ENCODE results near the gene SLC30A4.
"Not testable (repeated sequence)": the region's sequence is repeated elsewhere in the genome, so short reads cannot be mapped to it uniquely, and the experiment has no call there.

SLC30A4 gene

DNA sequence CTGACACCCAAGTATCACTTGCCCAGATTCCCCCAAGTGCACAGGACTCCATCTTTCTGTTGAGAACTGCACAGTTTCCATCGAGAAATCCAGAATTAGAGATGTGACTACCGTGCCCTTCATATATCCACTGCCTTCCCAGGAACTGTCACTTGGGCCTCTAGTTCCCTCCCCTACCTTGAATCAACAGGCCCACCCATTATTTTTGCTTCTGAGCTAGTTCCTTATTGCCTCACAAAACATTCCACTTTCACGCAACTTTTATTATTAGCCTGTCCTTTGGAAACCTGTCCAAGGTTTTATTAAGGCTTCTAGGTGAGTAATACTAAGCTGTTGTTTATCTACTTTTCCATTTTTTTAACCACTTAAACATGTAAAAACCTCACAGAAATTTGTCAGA lies 17.1 kb upstream of the SLC30A4 start:
- DNase-seq (ENCODE audit: insufficient read length) = no peak
- no peak for FAIRE-seq
- TF ChIP-seq POLR2AphosphoS5 (IDR thresholded peaks at IDR 0.05; ENCODE audit: low read depth, low read length) (no peak), POLR2A (IDR thresholded peaks at IDR 0.05; ENCODE audit: low read depth, low read length) (no peak), TAF1 (IDR thresholded peaks at IDR 0.05; ENCODE audit: borderline replicate concordance, low read depth, low read length) (no peak)

DNA sequence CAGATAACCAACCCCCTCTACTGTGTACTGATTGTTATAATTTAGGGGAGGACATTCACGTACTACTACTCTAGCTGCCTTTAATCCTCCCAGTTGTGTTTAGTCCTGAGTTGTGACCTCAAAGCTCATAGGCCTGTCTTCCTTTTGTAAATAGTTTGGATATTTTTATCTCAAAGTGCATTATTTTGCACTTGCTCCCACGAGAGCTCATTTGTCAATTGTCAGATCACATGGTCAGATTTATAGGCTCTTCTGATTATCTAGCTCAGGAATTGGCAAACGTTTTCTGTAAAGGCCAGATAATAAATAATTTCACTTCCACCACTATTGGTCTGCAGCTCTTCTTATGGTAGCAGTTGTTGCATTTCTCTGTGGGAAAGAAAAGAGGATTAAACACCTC lies 14.4 kb upstream of the SLC30A4 start:
- TF ChIP-seq TAF1 (IDR thresholded peaks at IDR 0.05; ENCODE audit: borderline replicate concordance, low read depth, low read length) (no peak), POLR2A (IDR thresholded peaks at IDR 0.05; ENCODE audit: low read depth, low read length) (no peak), POLR2AphosphoS5 (IDR thresholded peaks at IDR 0.05; ENCODE audit: low read depth, low read length) (no peak)
- no peak for DNase-seq (ENCODE audit: insufficient read length)
- no peak for FAIRE-seq

DNA sequence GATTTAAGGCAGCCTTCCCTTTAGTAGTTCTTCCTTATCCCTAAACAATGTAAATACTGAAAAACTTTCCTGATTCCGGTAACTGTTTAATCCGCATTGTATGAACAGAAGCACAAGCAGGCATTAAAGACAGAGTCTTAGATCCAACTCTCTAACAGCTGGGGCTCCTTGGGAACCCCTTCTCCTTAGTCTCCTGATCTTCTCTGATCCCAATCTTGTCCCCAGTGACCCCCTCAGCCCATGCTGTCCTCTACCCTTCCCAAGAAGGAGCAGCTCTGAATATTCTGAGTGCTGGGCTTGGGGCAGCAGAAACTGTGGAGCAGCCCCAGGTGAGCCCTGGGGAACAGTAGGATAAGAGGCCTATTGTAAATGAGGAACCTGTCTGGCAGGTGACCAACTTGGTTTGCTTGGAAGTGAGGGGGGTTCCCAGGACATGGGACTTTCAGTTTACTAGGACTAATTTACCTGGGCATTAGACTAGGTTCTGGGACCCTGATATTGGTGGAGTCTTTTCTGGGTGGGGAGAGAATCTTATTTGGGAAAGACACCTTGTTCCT lies 13.0 kb upstream of the SLC30A4 start:
- no peak for FAIRE-seq
- no peak for DNase-seq (ENCODE audit: insufficient read length)
- TF ChIP-seq TAF1 (IDR thresholded peaks at IDR 0.05; ENCODE audit: borderline replicate concordance, low read depth, low read length) (no peak), POLR2A (IDR thresholded peaks at IDR 0.05; ENCODE audit: low read depth, low read length) (no peak), POLR2AphosphoS5 (IDR thresholded peaks at IDR 0.05; ENCODE audit: low read depth, low read length) (no peak)

DNA sequence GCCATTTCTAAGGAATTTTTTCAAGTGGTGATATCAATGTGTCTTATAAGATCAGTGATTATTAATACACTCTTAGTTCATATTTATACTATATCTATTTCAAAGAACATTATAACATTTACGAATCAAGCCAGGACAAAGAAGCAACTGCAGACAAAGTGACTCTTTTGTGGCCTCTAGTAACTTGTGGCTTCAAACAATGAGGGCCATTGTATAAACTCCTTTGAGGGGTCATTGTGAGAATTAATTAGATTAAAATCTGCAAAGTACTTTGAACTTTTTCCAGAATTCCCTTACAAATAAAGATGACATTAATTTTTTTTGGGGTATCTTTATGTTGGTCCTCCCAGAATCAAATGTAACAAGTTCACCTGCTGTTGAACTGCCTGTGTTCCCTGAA lies 12.3 kb upstream of the SLC30A4 start:
- FAIRE-seq (no peak), DNase-seq (ENCODE audit: insufficient read length) (no peak)
- no peak for TF ChIP-seq POLR2AphosphoS5 (IDR thresholded peaks at IDR 0.05; ENCODE audit: low read depth, low read length)
- TF ChIP-seq TAF1 (IDR thresholded peaks at IDR 0.05; ENCODE audit: borderline replicate concordance, low read depth, low read length) = no peak
- no peak for TF ChIP-seq POLR2A (IDR thresholded peaks at IDR 0.05; ENCODE audit: low read depth, low read length)

DNA sequence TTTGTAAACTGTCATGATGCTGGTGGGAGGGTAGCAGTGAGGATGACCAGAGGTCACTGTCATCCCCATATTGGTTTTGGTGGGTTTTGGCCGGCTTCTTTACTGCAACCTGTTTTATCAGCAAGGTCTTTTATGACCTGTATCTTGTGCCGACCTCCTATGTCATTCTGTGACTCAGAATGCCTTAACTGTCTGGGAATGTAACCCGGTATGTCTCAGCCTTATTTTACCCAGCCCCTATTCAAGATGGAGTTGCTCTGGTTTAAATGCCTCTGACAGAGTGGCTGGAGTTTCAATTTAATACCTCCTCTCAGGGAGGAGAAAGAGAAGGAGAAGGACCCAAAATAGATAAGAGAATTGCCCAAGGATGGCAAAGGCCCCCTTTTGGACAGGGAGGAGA lies 10.3 kb upstream of the SLC30A4 start:
- FAIRE-seq; DNase-seq (ENCODE audit: insufficient read length): not testable (repeated sequence)

DNA sequence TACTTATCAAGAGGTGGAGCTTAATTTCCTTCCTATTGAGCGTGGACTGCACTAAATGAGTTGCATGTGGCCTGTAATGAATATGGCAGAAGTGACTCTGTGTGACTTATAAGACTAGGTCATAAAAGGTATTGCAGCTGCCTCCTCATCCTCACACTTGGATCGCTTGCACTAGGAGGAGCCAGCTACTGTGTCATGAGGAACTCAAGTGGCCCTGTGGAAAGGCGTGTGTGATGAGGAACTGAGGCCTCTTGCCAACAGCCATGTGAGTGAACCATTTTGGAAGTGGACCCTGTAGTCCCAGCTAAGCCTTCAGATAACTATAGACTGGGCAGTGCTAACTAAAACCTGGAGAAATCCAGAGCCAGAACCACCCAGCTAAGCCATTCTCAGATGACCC lies 7.1 kb upstream of the SLC30A4 start:
- no peak for FAIRE-seq
- no peak for TF ChIP-seq POLR2AphosphoS5 (IDR thresholded peaks at IDR 0.05; ENCODE audit: low read depth, low read length)
- no peak for DNase-seq (ENCODE audit: insufficient read length)

DNA sequence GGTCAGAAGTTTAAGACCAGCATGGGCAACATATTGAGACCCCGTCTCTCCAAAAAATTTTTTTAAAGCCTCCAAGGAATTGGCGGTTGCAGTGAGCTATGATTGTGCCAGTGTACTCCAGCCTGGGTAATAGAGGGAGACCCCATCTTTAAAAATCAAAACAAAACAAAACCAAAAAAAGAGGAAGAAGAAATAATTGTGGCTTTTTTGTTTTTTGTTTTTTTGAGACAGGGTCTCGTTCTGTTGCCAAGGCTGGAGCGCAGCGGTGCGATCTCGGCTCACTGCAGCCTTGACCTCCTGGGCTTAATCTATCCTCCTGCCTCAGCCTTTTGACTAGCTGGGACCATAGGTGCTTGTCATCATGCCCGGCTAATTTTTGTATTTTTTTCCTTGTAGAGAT lies 4.5 kb upstream of the SLC30A4 start:
- no peak for TF ChIP-seq POLR2A (IDR thresholded peaks at IDR 0.05; ENCODE audit: low read depth, low read length)
- no peak for TF ChIP-seq TAF1 (IDR thresholded peaks at IDR 0.05; ENCODE audit: borderline replicate concordance, low read depth, low read length)
- TF ChIP-seq POLR2AphosphoS5 (IDR thresholded peaks at IDR 0.05; ENCODE audit: low read depth, low read length) = no peak
- FAIRE-seq = no peak
- DNase-seq (ENCODE audit: insufficient read length) = no peak

DNA sequence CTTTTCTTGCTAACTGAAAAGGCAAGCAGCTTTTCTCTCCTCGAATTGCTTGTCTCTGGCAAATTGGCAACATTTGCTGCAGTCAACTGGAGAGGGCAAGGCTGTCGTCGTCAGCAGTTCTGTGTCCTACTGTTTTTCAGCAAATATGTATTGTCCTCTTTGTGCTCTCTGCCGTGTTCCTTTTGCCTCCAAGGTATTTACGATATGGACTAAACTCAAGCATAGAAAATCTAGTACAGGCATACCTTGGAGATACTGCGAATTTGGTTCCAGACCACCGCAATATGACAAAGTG lies 558 bp upstream of the SLC30A4 start:
- DNase-seq (ENCODE audit: insufficient read length) = no peak
- TF ChIP-seq TAF1 (IDR thresholded peaks at IDR 0.05; ENCODE audit: borderline replicate concordance, low read depth, low read length) (no peak), POLR2A (IDR thresholded peaks at IDR 0.05; ENCODE audit: low read depth, low read length) (no peak), POLR2AphosphoS5 (IDR thresholded peaks at IDR 0.05; ENCODE audit: low read depth, low read length) (no peak)
- FAIRE-seq = peak; percentile 5

DNA sequence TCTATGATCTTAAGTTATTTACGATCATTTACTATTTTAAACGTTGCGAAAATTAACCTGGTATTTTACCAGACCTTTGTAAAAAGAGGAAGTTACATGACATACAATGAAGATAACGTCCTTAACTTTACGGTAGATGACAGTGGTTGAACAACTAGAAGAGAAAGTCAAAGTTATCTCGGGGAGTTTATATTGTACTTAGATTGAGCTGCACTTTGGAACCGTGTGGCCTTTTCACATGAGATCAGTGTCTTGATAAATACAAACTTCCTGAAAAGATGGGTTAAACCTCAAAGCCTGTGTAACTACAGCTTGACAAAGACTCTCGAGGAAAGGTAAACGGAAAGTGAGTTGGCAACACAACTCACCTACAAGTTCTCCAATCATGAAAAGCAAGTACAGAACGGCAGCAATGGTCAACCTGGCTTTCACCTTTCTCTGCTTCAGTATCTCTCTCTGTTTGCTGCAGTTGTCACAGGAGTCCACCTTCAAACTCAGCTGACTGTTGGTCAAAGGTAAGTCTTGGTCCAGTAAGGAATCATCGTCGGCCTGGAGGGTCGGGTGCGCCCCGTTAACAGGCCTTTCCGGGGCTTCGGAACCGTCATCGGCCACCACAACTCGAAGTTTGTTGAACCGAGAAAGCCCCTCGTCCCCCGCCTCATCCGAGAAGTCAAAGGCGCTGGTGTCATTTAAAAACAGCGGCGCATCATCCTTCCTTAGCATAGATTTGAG lies 793 bp downstream of the SLC30A4 start:
- FAIRE-seq (peak; percentile 48), DNase-seq (ENCODE audit: insufficient read length) (no peak)
- TF ChIP-seq POLR2AphosphoS5 (IDR thresholded peaks at IDR 0.05; ENCODE audit: low read depth, low read length) = no peak

DNA sequence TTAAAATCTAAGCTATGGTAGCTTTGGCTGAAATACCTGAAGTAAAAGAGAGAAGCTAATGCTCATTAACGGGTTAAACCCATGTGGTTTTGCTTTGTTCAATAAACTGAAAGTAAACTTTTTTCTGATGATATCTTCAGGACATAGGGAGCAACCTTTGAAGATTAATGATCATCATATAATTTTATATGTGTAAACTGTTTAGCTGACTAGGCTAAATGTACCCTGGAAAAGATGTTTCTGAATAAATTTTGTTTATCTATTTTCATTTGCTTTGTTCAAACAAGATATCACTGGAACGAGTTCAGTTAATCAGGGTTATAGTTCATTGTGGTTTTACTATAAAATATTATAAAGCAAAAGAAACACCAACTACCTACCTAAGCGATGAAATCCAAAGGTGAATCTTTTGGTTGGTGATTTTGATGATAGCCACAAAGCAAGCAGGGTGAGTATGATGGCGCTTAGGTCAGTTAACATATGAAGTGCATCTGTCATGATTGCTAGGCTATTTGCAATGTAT lies 11.7 kb downstream of the SLC30A4 start:
- no peak for TF ChIP-seq POLR2A (IDR thresholded peaks at IDR 0.05; ENCODE audit: low read depth, low read length)
- TF ChIP-seq POLR2AphosphoS5 (IDR thresholded peaks at IDR 0.05; ENCODE audit: low read depth, low read length) = no peak
- FAIRE-seq (no peak), DNase-seq (ENCODE audit: insufficient read length) (no peak)

DNA sequence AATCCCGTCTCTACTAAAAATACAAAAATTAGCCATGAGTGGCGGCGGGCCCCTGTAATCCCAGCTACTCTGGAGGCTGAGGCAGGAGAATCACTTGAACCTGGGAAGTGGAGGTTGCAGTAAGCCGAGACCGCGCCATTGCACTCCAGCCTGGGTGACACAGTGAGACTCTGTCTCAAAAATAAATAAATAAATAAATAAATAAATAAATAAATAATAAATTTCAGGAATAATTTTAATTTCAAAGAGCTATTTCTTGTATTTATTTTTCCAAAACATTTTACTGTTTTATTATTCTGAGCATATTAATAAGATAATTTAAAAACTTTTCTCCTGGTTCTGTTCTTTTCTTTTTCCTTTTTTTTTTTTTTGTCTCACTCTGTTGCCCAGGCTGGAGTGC lies 15.4 kb downstream of the SLC30A4 start:
- DNase-seq (ENCODE audit: insufficient read length); FAIRE-seq: not testable (repeated sequence)

DNA sequence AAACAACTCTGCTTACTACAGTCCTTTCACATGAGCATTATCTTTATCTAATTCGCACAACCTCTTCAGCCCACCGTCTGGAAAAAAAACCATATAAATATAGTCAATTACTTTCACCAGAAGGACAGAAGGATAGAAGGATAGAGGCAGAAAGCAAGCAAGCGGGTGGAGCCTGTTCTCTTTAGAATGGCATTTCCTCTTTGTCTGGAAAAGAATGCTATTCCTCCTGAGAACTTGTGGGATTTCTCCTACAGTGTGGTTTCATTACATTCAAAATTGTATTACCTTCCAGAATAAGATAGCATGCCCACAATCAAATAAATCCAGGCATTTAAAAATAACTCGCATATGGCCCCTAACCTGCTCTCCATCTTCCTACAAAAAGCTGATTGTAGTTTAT lies 23.1 kb downstream of the SLC30A4 start:
- TF ChIP-seq POLR2AphosphoS5 (IDR thresholded peaks at IDR 0.05; ENCODE audit: low read depth, low read length) = no peak
- TF ChIP-seq TAF1 (IDR thresholded peaks at IDR 0.05; ENCODE audit: borderline replicate concordance, low read depth, low read length) = no peak
- TF ChIP-seq POLR2A (IDR thresholded peaks at IDR 0.05; ENCODE audit: low read depth, low read length) = no peak
- DNase-seq (ENCODE audit: insufficient read length) (no peak), FAIRE-seq (no peak)

DNA sequence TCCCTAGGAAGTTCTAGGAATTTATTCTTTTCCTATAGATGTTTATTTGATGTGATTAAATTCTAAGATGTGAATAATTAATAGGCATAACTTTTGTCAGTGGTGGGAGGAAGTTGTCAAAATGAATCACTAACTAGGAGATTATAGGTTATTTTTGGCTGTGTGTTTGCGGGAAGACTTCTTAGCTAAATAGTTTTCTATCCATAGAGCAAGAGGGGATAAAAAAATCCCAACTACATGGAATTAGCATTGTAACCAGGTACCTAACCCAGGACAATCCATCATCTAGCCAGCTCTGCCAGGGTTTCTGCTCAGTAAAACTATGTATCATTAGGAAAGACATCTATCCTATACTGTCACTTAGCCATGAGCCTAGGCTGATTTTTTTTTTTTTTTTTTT lies 23.9 kb downstream of the SLC30A4 start:
- TF ChIP-seq POLR2AphosphoS5 (IDR thresholded peaks at IDR 0.05; ENCODE audit: low read depth, low read length) (no peak), POLR2A (IDR thresholded peaks at IDR 0.05; ENCODE audit: low read depth, low read length) (no peak), TAF1 (IDR thresholded peaks at IDR 0.05; ENCODE audit: borderline replicate concordance, low read depth, low read length) (no peak)
- FAIRE-seq = no peak
- DNase-seq (ENCODE audit: insufficient read length) = no peak
